Measurements from ENCODE around the gene DUSP9. TPM values are rescaled to one million over a fixed set of nuclear protein-coding genes. Genes with fewer than 3 reads are reported as not detected.

Gene DUSP9
- total RNA-seq, 1 experiment from 2014 or later = 2.4 TPM

- no peaks in the 10 kb centered on the region for H3K4me1 Mint-ChIP-seq
- Histone ChIP-seq H3K27ac (ENCODE audit: insufficient read length, low read depth, low read length) (no peak overlapping the region), H3K79me1 (ENCODE audit: insufficient read depth, low read depth, low read length, poor library complexity, severe bottlenecking) (no peaks in the 10 kb centered on the region), H3K9ac (ENCODE audit: extremely low read depth, insufficient read length, low read length) (no peak overlapping the region), H4K20me1 (ENCODE audit: control insufficient read depth, insufficient read depth, insufficient read length) (peaks cover 2% of the 10 kb centered on the region), H3K4me1 (ENCODE audit: insufficient read depth, low read length) (no peaks in the 10 kb centered on the region), H4K8ac (replicated peaks; ENCODE audit: insufficient read length, low read depth, low read length) (no peak overlapping the region), H4K5ac (ENCODE audit: insufficient read length, low read depth, low read length) (no peak overlapping the region), H2AK5ac (ENCODE audit: insufficient read length, low read length) (no peak overlapping the region), H3K27me3 (ENCODE audit: insufficient read depth, low read length) (no peaks in the 10 kb centered on the region), H3T11ph (ENCODE audit: low read length) (no peak overlapping the region), H3K23ac (ENCODE audit: insufficient read length, low read depth, low read length) (no peak overlapping the region), H3K56ac (ENCODE audit: insufficient read length, low read depth, low read length) (no peak overlapping the region), H3K79me2 (ENCODE audit: insufficient read depth, low read length) (no peaks in the 10 kb centered on the region), H3K18ac (ENCODE audit: insufficient read length, low read depth, low read length) (no peak overlapping the region), H2AFZ (ENCODE audit: low read length) (no peak overlapping the region), H3K4me2 (ENCODE audit: insufficient read depth, insufficient read length, low read length) (no peak overlapping the region), H4K91ac (ENCODE audit: insufficient read length, low read depth, low read length) (no peak overlapping the region), H2BK12ac (ENCODE audit: insufficient read length, low read depth, low read length) (no peak overlapping the region), H2BK20ac (ENCODE audit: low read depth, low read length, poor library complexity, severe bottlenecking) (no peak overlapping the region), H2BK120ac (ENCODE audit: low read depth, low read length, poor library complexity, severe bottlenecking) (no peak overlapping the region), H3K4ac (ENCODE audit: low read depth, low read length) (no peak overlapping the region), H2BK5ac (ENCODE audit: insufficient read length, low read length) (no peak overlapping the region), H3K23me2 (ENCODE audit: insufficient read length, low read depth, low read length, poor library complexity, severe bottlenecking) (no peaks in the 10 kb centered on the region), H2BK15ac (ENCODE audit: low read depth, low read length) (no peak overlapping the region), H3K9me3 (ENCODE audit: control insufficient read depth, low read depth, low read length) (peaks cover 18% of the 10 kb centered on the region), H3K14ac (ENCODE audit: insufficient read depth, low read length) (no peak overlapping the region)
- no peak overlapping the region for H3K27ac Mint-ChIP-seq
- peaks cover 64 to 88% of the 10 kb centered on the region in 2 experiments for H3K9me3 Mint-ChIP-seq
- peaks cover 23% of the 10 kb centered on the region for H3K27me3 Mint-ChIP-seq (ENCODE audit: low read depth)
- no peak for DNase-seq
- no peak overlapping the region for H3K4me3 Mint-ChIP-seq
- H3K36me3 Mint-ChIP-seq (ENCODE audit: insufficient read depth in 1 of 3, low read depth in 3 of 3) = peaks cover 0 to 11% (median 0%) of the 10 kb centered on the region in 3 experiments; a peak in 3 of 7 replicates
- TF ChIP-seq CTCF (conservative IDR thresholded peaks at IDR 0.05) = no peak
- no CpG with 5 or more reads among the region's 15 CpGs for WGBS (ENCODE audit: extremely low coverage, insufficient read length, low lambda C conversion rate)
Observed at GRCh38 chrX:153633607-153634180, 13.3 kb upstream of the DUSP9 start.
